H9 (cell line): ENCODE data around the gene ARHGAP22. TPM values are rescaled to one million over a fixed set of nuclear protein-coding genes. Genes with fewer than 3 reads are reported as not detected.

Experiments
- DNase-seq: peaks from one replicate; pipeline ENCODE4 v3.0.0-alpha.2; 2017
- H2AFZ ChIP-seq: one replicate; pipeline ENCODE4 v1.6.1; 2013; ENCODE audit warnings: mild to moderate bottlenecking, low read length, control low read depth, moderate library complexity
- H2AK5ac ChIP-seq: 2 replicates; pipeline ENCODE4 v1.6.1; 2013; ENCODE audit warnings: low read length, control low read depth, mixed read lengths; ENCODE audit not compliant: insufficient read length
- H2BK120ac ChIP-seq: one replicate; pipeline ENCODE4 v1.6.1; 2013; ENCODE audit warnings: low read depth, mild to moderate bottlenecking, low read length, control low read depth, inconsistent platforms; ENCODE audit not compliant: poor library complexity, severe bottlenecking
- H2BK12ac ChIP-seq: 2 replicates; pipeline ENCODE4 v1.6.1; 2013; ENCODE audit warnings: low read length, control low read depth, mixed read lengths, low read depth; ENCODE audit not compliant: insufficient read length
- H2BK15ac ChIP-seq: 2 replicates; pipeline ENCODE4 v1.6.1; 2013; ENCODE audit warnings: low read depth, low read length, control low read depth
- H2BK20ac ChIP-seq: one replicate; pipeline ENCODE4 v1.6.1; 2013; ENCODE audit warnings: low read depth, mild to moderate bottlenecking, low read length, control low read depth, inconsistent platforms; ENCODE audit not compliant: poor library complexity, severe bottlenecking
- H2BK5ac ChIP-seq: 2 replicates; pipeline ENCODE4 v1.6.1; 2013; ENCODE audit warnings: low read length, control low read depth, mixed read lengths; ENCODE audit not compliant: insufficient read length
- H3K14ac ChIP-seq: 2 replicates; pipeline ENCODE4 v1.6.1; 2013; ENCODE audit warnings: low read length, control low read depth; ENCODE audit not compliant: insufficient read depth
- H3K18ac ChIP-seq: 2 replicates; pipeline ENCODE4 v1.6.1; 2013; ENCODE audit warnings: low read depth, mild to moderate bottlenecking, mixed read lengths, low read length, control low read depth; ENCODE audit not compliant: insufficient read length
- H3K23ac ChIP-seq: 2 replicates; pipeline ENCODE4 v1.6.1; 2013; ENCODE audit warnings: low read length, control low read depth, mixed read lengths, low read depth; ENCODE audit not compliant: insufficient read length
- H3K23me2 ChIP-seq: 2 replicates; pipeline ENCODE4 v1.6.1; 2013; ENCODE audit warnings: low read depth, mild to moderate bottlenecking, mixed read lengths, low read length, control low read depth; ENCODE audit not compliant: insufficient read length, poor library complexity, severe bottlenecking
- H3K27ac ChIP-seq: 2 replicates; pipeline ENCODE4 v1.5.1; 2013; ENCODE audit warnings: low read length, control low read depth, mixed read lengths, low read depth; ENCODE audit not compliant: insufficient read length
- H3K27me3 ChIP-seq: 2 replicates; pipeline ENCODE4 v1.6.1; 2013; ENCODE audit warnings: low read length, control low read depth, inconsistent platforms; ENCODE audit not compliant: insufficient read depth
- H3K4ac ChIP-seq: 2 replicates; pipeline ENCODE4 v1.6.1; 2013; ENCODE audit warnings: low read depth, mild to moderate bottlenecking, control low read depth, inconsistent platforms, low read length, moderate library complexity
- H3K4me1 ChIP-seq: 2 replicates; pipeline ENCODE4 v1.6.1; 2013; ENCODE audit warnings: low read length, control low read depth, inconsistent platforms; ENCODE audit not compliant: insufficient read depth
- H3K4me2 ChIP-seq: 2 replicates; pipeline ENCODE4 v1.6.1; 2013; ENCODE audit warnings: low read length, control low read depth, mixed read lengths; ENCODE audit not compliant: insufficient read length, insufficient read depth
- H3K56ac ChIP-seq: 2 replicates; pipeline ENCODE4 v1.6.1; 2013; ENCODE audit warnings: low read depth, mild to moderate bottlenecking, mixed read lengths, low read length, control low read depth; ENCODE audit not compliant: insufficient read length
- H3K79me1 ChIP-seq: 2 replicates; pipeline ENCODE4 v1.6.1; 2013; ENCODE audit warnings: low read depth, mild to moderate bottlenecking, moderate library complexity, low read length, control low read depth, inconsistent platforms; ENCODE audit not compliant: insufficient read depth, poor library complexity, severe bottlenecking
- H3K79me2 ChIP-seq: 2 replicates; pipeline ENCODE4 v1.6.1; 2013; ENCODE audit warnings: low read length, control low read depth, inconsistent platforms; ENCODE audit not compliant: insufficient read depth
- H3K9ac ChIP-seq: 2 replicates; pipeline ENCODE4 v1.6.1; 2013; ENCODE audit warnings: low read length, control low read depth, mixed read lengths; ENCODE audit not compliant: insufficient read length; ENCODE audit errors: extremely low read depth
- H3K9me3 ChIP-seq: one replicate; pipeline ENCODE4 v1.6.1; 2013; ENCODE audit warnings: low read depth, low read length, inconsistent platforms; ENCODE audit not compliant: control insufficient read depth
- H3T11ph ChIP-seq: one replicate; pipeline ENCODE4 v1.6.1; 2013; ENCODE audit warnings: mild to moderate bottlenecking, low read length, control low read depth, inconsistent platforms
- H4K20me1 ChIP-seq: one replicate; pipeline ENCODE4 v1.6.1; 2013; ENCODE audit not compliant: control insufficient read depth, insufficient read length, insufficient read depth
- H4K5ac ChIP-seq: 2 replicates; pipeline ENCODE4 v1.6.1; 2013; ENCODE audit warnings: low read depth, mild to moderate bottlenecking, mixed read lengths, low read length, control low read depth; ENCODE audit not compliant: insufficient read length
- H4K8ac ChIP-seq: replicated peaks from 2 replicates; pipeline ENCODE4 v1.6.1; 2013; ENCODE audit warnings: low read length, control low read depth, mixed read lengths, low read depth; ENCODE audit not compliant: insufficient read length
- H4K91ac ChIP-seq: 2 replicates; pipeline ENCODE4 v1.6.1; 2013; ENCODE audit warnings: low read depth, mild to moderate bottlenecking, moderate library complexity, mixed read lengths, low read length, control low read depth; ENCODE audit not compliant: insufficient read length
- H3K27ac Mint-ChIP-seq, 3 experiments: 2 replicates in 2 of 3; 3 replicates in 1 of 3; pipeline ENCODE4 v1.8.0; 2020 to 2021; ENCODE audit warnings: mixed read lengths in 3 of 3, mild to moderate bottlenecking in 1 of 3, moderate library complexity in 1 of 3
- H3K27me3 Mint-ChIP-seq: 2 replicates; pipeline ENCODE4 v1.8.0; 2021; ENCODE audit warnings: low read depth, mild to moderate bottlenecking, moderate library complexity, mixed read lengths
- H3K36me3 Mint-ChIP-seq, 3 experiments: 2 replicates in 2 of 3; 3 replicates in 1 of 3; pipeline ENCODE4 v1.8.0; 2020 to 2021; ENCODE audit warnings: low read depth in 3 of 3, mixed read lengths in 3 of 3; ENCODE audit not compliant: insufficient read depth in 1 of 3
- H3K4me1 Mint-ChIP-seq, 2 experiments: 2 replicates each; pipeline ENCODE4 v1.8.0; 2020; ENCODE audit warnings: mixed read lengths in 2 of 2
- H3K4me3 Mint-ChIP-seq, 2 experiments: 2 replicates in 1 of 2; 3 replicates in 1 of 2; pipeline ENCODE4 v1.8.0; 2020 to 2021; ENCODE audit warnings: mild to moderate bottlenecking in 2 of 2, mixed read lengths in 2 of 2, moderate library complexity in 1 of 2
- H3K9me3 Mint-ChIP-seq, 2 experiments: 2 replicates in 1 of 2; 3 replicates in 1 of 2; pipeline ENCODE4 v1.8.0; 2020; ENCODE audit warnings: mild to moderate bottlenecking in 2 of 2, mixed read lengths in 2 of 2, moderate library complexity in 1 of 2
- WGBS: extraction: QIAGEN DNeasy Blood & Tissue Kit; methylation state at CpG from one replicate; pipeline ENCODE4 v1.1.7; 2013; ENCODE audit warnings: missing lambda C conversion rate, low lambda C conversion rate, mixed read lengths; ENCODE audit not compliant: insufficient read length; ENCODE audit errors: extremely low coverage; 5-methylcytosine and 5-hydroxymethylcytosine counted together
- total RNA-seq: library from RNA; stranded (reverse); gene quantifications from 2 replicates; pipeline ENCODE4 v1.2.1, GENCODE V29; 2021
- TF ChIP-seq, protein P1 (sequence below): fragments of 200-600 bp; sonication (generic); conservative IDR thresholded peaks from 3 replicates; pipeline ENCODE4 v1.8.0; 2021; ENCODE audit warnings: antibody characterized with exemption, mild to moderate bottlenecking

The ARHGAP22 gene
- total RNA-seq, 1 experiment from 2014 or later: 7.4 TPM

DNA sequence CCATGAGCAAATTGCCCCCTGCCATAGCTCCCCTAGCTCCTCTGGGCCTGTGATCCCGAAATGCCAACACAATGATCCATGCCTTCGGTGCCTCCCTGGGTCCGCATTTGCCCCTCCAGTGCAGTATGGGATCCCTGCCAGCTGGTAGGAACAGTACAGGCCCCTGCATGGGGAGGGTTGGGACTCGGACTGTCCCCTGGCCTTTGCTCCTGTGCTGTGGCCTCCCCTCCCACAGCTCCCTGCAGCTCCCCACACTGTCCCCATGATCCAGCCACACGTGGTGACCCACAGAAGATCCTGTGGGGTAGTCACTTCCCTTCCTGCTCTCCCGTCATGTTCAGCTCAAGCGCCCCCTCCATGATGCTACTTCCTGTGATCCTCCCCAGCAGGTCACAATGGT, 158.1 kb downstream of the ARHGAP22 start:
- no peak for DNase-seq
- H4K20me1 ChIP-seq: no peaks in the 10 kb centered on the region
- H2BK20ac ChIP-seq: no peak overlapping the region
- no peak overlapping the region for H3K27ac Mint-ChIP-seq
- no peak overlapping the region for H4K91ac ChIP-seq
- TF ChIP-seq, protein P1, sequence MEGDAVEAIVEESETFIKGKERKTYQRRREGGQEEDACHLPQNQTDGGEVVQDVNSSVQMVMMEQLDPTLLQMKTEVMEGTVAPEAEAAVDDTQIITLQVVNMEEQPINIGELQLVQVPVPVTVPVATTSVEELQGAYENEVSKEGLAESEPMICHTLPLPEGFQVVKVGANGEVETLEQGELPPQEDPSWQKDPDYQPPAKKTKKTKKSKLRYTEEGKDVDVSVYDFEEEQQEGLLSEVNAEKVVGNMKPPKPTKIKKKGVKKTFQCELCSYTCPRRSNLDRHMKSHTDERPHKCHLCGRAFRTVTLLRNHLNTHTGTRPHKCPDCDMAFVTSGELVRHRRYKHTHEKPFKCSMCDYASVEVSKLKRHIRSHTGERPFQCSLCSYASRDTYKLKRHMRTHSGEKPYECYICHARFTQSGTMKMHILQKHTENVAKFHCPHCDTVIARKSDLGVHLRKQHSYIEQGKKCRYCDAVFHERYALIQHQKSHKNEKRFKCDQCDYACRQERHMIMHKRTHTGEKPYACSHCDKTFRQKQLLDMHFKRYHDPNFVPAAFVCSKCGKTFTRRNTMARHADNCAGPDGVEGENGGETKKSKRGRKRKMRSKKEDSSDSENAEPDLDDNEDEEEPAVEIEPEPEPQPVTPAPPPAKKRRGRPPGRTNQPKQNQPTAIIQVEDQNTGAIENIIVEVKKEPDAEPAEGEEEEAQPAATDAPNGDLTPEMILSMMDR: no peak
- no peak overlapping the region for H2BK120ac ChIP-seq
- WGBS: no CpG with 5 or more reads among the region's 7 CpGs
- no peaks in the 10 kb centered on the region for H3K4me1 ChIP-seq
- H3K23me2 ChIP-seq: no peaks in the 10 kb centered on the region
- no peak overlapping the region for H3K18ac ChIP-seq
- H2BK15ac ChIP-seq: no peak overlapping the region
- H2AFZ ChIP-seq: no peak overlapping the region
- H3T11ph ChIP-seq: no peak overlapping the region
- H3K36me3 Mint-ChIP-seq: peaks cover 2 to 7% (median 2%) of the 10 kb centered on the region in 3 experiments; a peak in 5 of 7 replicates
- H4K5ac ChIP-seq: no peak overlapping the region
- H3K9me3 ChIP-seq: no peaks in the 10 kb centered on the region
- H2AK5ac ChIP-seq: no peak overlapping the region
- no peaks in the 10 kb centered on the region for H3K79me1 ChIP-seq
- H3K23ac ChIP-seq: no peak overlapping the region
- H3K9me3 Mint-ChIP-seq: no peaks in the 10 kb centered on the region
- no peak overlapping the region for H3K9ac ChIP-seq
- H3K4me1 Mint-ChIP-seq: peaks cover 22 to 23% of the 10 kb centered on the region in 2 experiments
- H3K79me2 ChIP-seq: no peaks in the 10 kb centered on the region
- no peak overlapping the region for H2BK12ac ChIP-seq
- H3K4me2 ChIP-seq: no peak overlapping the region
- H3K4ac ChIP-seq: no peak overlapping the region
- no peak overlapping the region for H3K27ac ChIP-seq
- no peaks in the 10 kb centered on the region for H3K27me3 ChIP-seq
- no peak overlapping the region for H3K14ac ChIP-seq
- H3K56ac ChIP-seq: no peak overlapping the region
- H3K27me3 Mint-ChIP-seq: no peaks in the 10 kb centered on the region
- no peak overlapping the region for H3K4me3 Mint-ChIP-seq
- H4K8ac ChIP-seq: no peak overlapping the region
- no peak overlapping the region for H2BK5ac ChIP-seq
